ENCODE results near the gene SECISBP2L. TPM values are rescaled to one million over a fixed set of nuclear protein-coding genes. Genes with fewer than 3 reads are reported as not detected.

Gene SECISBP2L, protein sequence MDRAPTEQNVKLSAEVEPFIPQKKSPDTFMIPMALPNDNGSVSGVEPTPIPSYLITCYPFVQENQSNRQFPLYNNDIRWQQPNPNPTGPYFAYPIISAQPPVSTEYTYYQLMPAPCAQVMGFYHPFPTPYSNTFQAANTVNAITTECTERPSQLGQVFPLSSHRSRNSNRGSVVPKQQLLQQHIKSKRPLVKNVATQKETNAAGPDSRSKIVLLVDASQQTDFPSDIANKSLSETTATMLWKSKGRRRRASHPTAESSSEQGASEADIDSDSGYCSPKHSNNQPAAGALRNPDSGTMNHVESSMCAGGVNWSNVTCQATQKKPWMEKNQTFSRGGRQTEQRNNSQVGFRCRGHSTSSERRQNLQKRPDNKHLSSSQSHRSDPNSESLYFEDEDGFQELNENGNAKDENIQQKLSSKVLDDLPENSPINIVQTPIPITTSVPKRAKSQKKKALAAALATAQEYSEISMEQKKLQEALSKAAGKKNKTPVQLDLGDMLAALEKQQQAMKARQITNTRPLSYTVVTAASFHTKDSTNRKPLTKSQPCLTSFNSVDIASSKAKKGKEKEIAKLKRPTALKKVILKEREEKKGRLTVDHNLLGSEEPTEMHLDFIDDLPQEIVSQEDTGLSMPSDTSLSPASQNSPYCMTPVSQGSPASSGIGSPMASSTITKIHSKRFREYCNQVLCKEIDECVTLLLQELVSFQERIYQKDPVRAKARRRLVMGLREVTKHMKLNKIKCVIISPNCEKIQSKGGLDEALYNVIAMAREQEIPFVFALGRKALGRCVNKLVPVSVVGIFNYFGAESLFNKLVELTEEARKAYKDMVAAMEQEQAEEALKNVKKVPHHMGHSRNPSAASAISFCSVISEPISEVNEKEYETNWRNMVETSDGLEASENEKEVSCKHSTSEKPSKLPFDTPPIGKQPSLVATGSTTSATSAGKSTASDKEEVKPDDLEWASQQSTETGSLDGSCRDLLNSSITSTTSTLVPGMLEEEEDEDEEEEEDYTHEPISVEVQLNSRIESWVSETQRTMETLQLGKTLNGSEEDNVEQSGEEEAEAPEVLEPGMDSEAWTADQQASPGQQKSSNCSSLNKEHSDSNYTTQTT
- 6.0 to 10.5 TPM (median 8.9 TPM) in 5 replicates for total RNA-seq (2022; extraction: Qiagen RNA extraction)

GRCh38 chr15:49046220-49047102, at the start of gene SECISBP2L:
Gene SECISBP2L, minus strand, starts transcription at chr15:49046446. Its CDS starts 147 bp downstream, at chr15:49046299.

DNA sequence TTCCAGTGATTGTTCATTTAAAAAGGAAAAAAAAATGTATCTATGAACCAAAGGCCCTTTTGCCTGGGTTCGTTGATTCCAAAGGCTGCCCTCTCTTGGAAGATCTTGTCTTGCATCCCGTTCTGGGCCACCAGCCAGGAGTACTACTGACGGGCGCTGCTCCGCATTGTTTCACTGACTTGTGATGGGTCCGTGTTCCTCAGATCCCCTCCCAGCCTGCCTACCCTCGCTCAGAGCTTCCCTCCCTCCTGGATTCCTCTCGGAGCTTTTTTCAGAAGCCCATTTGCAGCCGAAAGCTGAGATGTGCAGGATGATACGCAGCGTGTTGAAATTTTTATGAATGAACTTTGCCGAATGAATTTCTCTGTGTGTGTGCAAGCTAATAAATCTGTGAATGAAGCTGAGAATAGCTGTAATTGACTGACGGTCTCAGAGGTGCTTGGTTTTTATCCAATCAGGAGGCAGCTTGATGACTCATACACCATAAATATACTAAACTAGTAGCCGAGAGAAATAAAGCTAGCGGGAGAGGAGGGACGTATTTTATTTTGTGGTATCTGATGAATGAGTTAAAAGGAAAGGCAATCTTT, 82.6 kb downstream of the SECISBP2L start, which contains the start of gene SHC4:
Gene SHC4, minus strand, starts transcription at position 396 of the 590 bp plus-strand sequence. CDS start 904 bp downstream, outside the sequence.

Other genes with a start within 250 kb of the SECISBP2L start
- gene CEP152, start 235.4 kb downstream of the SECISBP2L start, total RNA-seq (2022; extraction: Qiagen RNA extraction): 3.3 to 4.0 TPM (median 3.5 TPM) in 5 replicates
- 105 to 129 TPM (median 122 TPM) in 5 replicates for gene EID1, start 168.3 kb downstream of the SECISBP2L start, total RNA-seq (2022; extraction: Qiagen RNA extraction)
- 0.71 to 1.3 TPM (median 1.1 TPM) in 5 replicates for gene SHC4, start 82.5 kb downstream of the SECISBP2L start, total RNA-seq (2022; extraction: Qiagen RNA extraction)
- 66.3 to 90.0 TPM (median 69.4 TPM) in 5 replicates for gene COPS2, start 109.2 kb upstream of the SECISBP2L start, total RNA-seq (2022; extraction: Qiagen RNA extraction)
- gene GALK2, start 123.8 kb upstream of the SECISBP2L start, total RNA-seq (2022; extraction: Qiagen RNA extraction): 19.1 to 23.8 TPM (median 19.9 TPM) in 5 replicates

Measured in A549 treated with dexamethasone at 1 μM for 4 hours (cell line).